GM10847 (cell line): ENCODE results near the gene CCSER2.
A peak's percentile ranks its signal among the peaks of the same experiment; 100 is the strongest.

Experiments used
- POLR2A ChIP-seq: IDR thresholded peaks from 2 replicates; pipeline ENCODE4 v1.6.1; 2011; ENCODE audit not compliant: insufficient read length; ENCODE audit errors: extremely low read depth

The CCSER2 gene

GRCh38 chr10:84328418-84329195 lies at the start of gene CCSER2:
Gene CCSER2 (plus strand): TSS chr10:84328589. CDS start chr10:84371053, 42,464 bp downstream.
- TF ChIP-seq POLR2A: peak; percentile 70

- no peak for TF ChIP-seq POLR2A
Measured at GRCh38 chr10:84286695-84287094, 41.7 kb upstream of the CCSER2 start.

GRCh38 chr10:84288151-84288550 lies 40.2 kb upstream of the CCSER2 start:
- no peak for TF ChIP-seq POLR2A

GRCh38 chr10:84289521-84290200 lies 38.7 kb upstream of the CCSER2 start:
- TF ChIP-seq POLR2A: no peak

GRCh38 chr10:84290235-84290634 lies 38.2 kb upstream of the CCSER2 start:
- TF ChIP-seq POLR2A: no peak

- TF ChIP-seq POLR2A: no peak
Measured at GRCh38 chr10:84291384-84291783, 37.0 kb upstream of the CCSER2 start.

- no peak for TF ChIP-seq POLR2A
Measured at GRCh38 chr10:84292502-84292901, 35.9 kb upstream of the CCSER2 start.

GRCh38 chr10:84293171-84293570 lies 35.2 kb upstream of the CCSER2 start:
- TF ChIP-seq POLR2A: no peak

- TF ChIP-seq POLR2A: no peak
Measured at GRCh38 chr10:84293574-84294016, 34.8 kb upstream of the CCSER2 start.

GRCh38 chr10:84294766-84295447 lies 33.5 kb upstream of the CCSER2 start:
- no peak for TF ChIP-seq POLR2A

GRCh38 chr10:84296091-84296981 lies 32.1 kb upstream of the CCSER2 start:
- TF ChIP-seq POLR2A: no peak

- TF ChIP-seq POLR2A: no peak
Measured at GRCh38 chr10:84298057-84298456, 30.3 kb upstream of the CCSER2 start.

- no peak for TF ChIP-seq POLR2A
Measured at GRCh38 chr10:84302223-84302622, 26.2 kb upstream of the CCSER2 start.

- TF ChIP-seq POLR2A: no peak
Measured at GRCh38 chr10:84306751-84307384, 21.5 kb upstream of the CCSER2 start.
